ENCODE results near the gene PGP.

Gene PGP

DNA sequence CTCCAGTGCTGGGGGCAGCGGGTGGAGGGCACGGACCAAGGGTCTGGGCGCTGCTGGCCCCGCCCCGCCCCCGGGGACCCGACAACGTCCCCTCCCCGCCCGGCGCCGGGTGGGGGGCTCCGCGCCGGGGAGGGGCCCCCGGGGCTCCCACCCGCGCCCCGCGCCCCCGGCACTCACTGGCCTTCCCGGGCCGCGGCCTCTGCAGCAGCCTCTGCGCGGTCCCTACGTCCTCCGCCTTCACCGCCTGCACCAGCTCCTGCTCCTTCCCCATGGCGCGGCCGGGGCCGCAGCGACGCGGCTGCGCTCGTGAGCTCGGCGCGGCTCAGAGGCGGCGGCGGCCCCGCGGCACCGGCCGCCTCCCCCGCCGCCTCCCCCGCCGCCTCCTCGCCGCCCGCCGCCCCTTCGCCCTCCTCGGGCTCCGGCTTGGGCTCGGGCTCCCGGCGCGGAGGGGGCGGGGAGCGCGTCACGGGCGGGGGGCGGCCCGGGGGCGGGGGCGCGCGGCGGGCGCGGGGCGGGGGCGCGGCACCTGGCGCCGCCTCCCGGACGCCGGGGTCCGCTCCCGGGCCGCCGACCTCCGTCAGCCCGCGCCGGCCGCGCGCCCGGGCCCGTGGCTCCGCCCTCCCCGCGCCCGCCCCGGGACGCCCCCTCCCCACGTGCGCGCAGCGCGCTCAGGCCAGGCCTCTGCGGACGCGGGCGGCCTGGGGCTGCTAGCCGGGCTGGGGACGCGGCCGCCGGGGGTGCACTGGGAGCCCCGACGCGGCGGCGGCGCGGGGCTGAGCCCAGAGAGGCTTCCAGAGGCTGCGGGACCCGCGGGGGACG is 18.3 kb downstream of the PGP start, which contains the start of gene CASKIN1:
Gene CASKIN1, minus strand, starts transcription at position 444 of the 819 bp plus-strand sequence. Its CDS starts 173 bp downstream, at position 271.
- Histone ChIP-seq H3K79me2 (ENCODE audit: insufficient read depth, low read length) (no peaks in the 10 kb centered on the region), H3K36me3 (ENCODE audit: insufficient read depth, low read length) (no peaks in the 10 kb centered on the region), H3F3A (ENCODE audit: insufficient read depth, low read length) (no peaks in the 10 kb centered on the region), H3K4me1 (ENCODE audit: insufficient read depth, low read length, severe bottlenecking) (peaks cover 3% of the 10 kb centered on the region), H3K27ac (ENCODE audit: low read depth, low read length, poor library complexity, severe bottlenecking) (no peak within 1 kb of the TSS), H3K27me3 (ENCODE audit: insufficient read depth, low read length) (peaks cover 31% of the 10 kb centered on the region; the same call in 1 of the 2 replicates), H3K9ac (ENCODE audit: low read length) (no peak within 1 kb of the TSS), H2AFZ (ENCODE audit: low read length) (no peak within 1 kb of the TSS), H3K9me3 (ENCODE audit: low read length) (no peaks in the 10 kb centered on the region), H3K9me2 (ENCODE audit: low read depth, low read length) (no peaks in the 10 kb centered on the region), H3K4me3 (ENCODE audit: low read depth, low read length, poor library complexity, severe bottlenecking) (peak within 1 kb of the TSS; percentile 0), H4K20me1 (ENCODE audit: insufficient read depth, low read length) (no peaks in the 10 kb centered on the region), H3K4me2 (ENCODE audit: low read length) (peak within 1 kb of the TSS; percentile 41)
- no peak for TF ChIP-seq EZH2 (IDR thresholded peaks at IDR 0.05; ENCODE audit: borderline replicate concordance, low read length)
- TF ChIP-seq, protein P1, sequence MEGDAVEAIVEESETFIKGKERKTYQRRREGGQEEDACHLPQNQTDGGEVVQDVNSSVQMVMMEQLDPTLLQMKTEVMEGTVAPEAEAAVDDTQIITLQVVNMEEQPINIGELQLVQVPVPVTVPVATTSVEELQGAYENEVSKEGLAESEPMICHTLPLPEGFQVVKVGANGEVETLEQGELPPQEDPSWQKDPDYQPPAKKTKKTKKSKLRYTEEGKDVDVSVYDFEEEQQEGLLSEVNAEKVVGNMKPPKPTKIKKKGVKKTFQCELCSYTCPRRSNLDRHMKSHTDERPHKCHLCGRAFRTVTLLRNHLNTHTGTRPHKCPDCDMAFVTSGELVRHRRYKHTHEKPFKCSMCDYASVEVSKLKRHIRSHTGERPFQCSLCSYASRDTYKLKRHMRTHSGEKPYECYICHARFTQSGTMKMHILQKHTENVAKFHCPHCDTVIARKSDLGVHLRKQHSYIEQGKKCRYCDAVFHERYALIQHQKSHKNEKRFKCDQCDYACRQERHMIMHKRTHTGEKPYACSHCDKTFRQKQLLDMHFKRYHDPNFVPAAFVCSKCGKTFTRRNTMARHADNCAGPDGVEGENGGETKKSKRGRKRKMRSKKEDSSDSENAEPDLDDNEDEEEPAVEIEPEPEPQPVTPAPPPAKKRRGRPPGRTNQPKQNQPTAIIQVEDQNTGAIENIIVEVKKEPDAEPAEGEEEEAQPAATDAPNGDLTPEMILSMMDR (IDR thresholded peaks at IDR 0.05; ENCODE audit: low read length), result no peak

DNA sequence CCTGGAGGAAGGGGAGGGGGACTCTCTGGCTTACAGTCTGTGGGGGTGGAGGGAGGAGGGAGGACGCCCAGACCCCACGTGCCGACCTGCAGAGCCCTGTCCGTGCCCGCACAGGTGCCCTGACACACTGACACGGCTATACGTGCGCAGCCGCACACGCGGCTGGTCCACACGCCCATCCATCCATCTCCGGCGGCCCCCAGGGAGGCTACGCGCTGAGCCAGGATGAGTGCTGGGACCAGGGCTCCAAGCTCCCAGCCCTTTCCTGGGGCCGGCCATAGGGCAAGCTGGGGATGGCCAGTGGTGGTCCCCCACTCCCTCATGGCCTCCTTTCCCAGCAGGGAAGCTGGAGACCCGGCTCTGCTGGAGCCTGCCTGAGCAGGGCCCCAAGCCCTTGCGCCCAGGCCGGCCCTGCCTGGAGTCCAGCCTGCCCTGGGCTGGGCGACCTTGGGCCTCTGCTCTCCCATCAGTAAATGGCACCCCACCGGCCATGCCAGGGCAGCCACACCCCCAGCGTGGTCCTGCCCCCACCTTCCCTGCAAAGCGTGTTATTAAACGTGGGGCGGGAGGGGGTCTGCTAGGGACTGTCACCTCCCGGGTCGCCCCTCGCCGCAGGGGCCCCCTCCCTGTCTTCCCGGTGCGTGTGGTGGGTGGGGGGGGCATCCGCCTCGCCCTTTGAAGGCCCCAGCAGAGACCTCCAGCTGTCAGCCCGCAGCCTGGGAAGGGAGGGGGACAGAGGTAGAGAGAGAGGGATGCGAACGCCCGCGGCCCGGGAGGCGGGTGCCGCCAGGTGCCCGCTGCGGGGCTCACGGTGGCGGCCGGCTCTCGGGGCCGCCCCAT is 19.1 kb downstream of the PGP start:
- Histone ChIP-seq H3K27ac (ENCODE audit: low read depth, low read length, poor library complexity, severe bottlenecking) (no peak overlapping the region), H3K9me3 (ENCODE audit: low read length) (no peaks in the 10 kb centered on the region), H3F3A (ENCODE audit: insufficient read depth, low read length) (no peaks in the 10 kb centered on the region), H3K79me2 (ENCODE audit: insufficient read depth, low read length) (no peaks in the 10 kb centered on the region), H3K27me3 (ENCODE audit: insufficient read depth, low read length) (peaks cover 26% of the 10 kb centered on the region; the same call in 1 of the 2 replicates), H3K9me2 (ENCODE audit: low read depth, low read length) (no peaks in the 10 kb centered on the region), H3K4me2 (ENCODE audit: low read length) (peak overlapping the region; percentile 41), H3K9ac (ENCODE audit: low read length) (no peak overlapping the region), H3K4me3 (ENCODE audit: low read depth, low read length, poor library complexity, severe bottlenecking) (peak overlapping the region; percentile 0), H4K20me1 (ENCODE audit: insufficient read depth, low read length) (no peaks in the 10 kb centered on the region), H3K4me1 (ENCODE audit: insufficient read depth, low read length, severe bottlenecking) (peaks cover 3% of the 10 kb centered on the region), H2AFZ (ENCODE audit: low read length) (no peak overlapping the region), H3K36me3 (ENCODE audit: insufficient read depth, low read length) (no peaks in the 10 kb centered on the region)
- TF ChIP-seq, protein P1 (IDR thresholded peaks at IDR 0.05; ENCODE audit: low read length), result no peak
- no peak for TF ChIP-seq EZH2 (IDR thresholded peaks at IDR 0.05; ENCODE audit: borderline replicate concordance, low read length)

DNA sequence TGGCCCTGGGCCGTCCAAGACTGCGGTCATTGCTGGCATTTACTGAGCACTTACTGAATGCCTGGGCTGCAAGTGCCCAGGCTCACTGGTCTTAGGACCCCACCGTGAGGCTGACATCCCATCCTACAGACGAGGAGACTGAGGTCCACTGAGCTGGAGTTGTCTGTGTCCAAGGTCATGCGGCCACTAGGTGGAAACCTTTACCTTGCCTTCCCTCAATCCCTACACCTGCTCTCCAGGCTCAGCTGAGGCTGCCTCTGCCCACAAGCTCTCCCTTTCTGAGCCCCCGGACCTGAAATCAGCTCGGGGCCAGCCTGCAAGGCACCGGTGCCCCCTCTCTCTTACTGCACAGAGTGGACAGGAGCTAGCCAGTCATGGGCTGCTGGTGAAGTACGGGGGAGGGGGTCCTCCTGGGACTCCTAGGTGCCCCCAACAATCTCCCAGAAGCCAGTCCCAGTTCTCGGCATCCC is 19.8 kb downstream of the PGP start:
- no peaks in the 10 kb centered on the region for H4K20me1 ChIP-seq (ENCODE audit: insufficient read depth, low read length)
- no peak overlapping the region; the same call in 1 of the 2 replicates for H3K4me2 ChIP-seq (ENCODE audit: low read length)
- H3K79me2 ChIP-seq (ENCODE audit: insufficient read depth, low read length), result no peaks in the 10 kb centered on the region
- H3K4me3 ChIP-seq (ENCODE audit: low read depth, low read length, poor library complexity, severe bottlenecking), result no peak overlapping the region
- TF ChIP-seq, protein P1 (IDR thresholded peaks at IDR 0.05; ENCODE audit: low read length), result peak; percentile 59
- no peak for TF ChIP-seq EZH2 (IDR thresholded peaks at IDR 0.05; ENCODE audit: borderline replicate concordance, low read length)
- no peak overlapping the region for H2AFZ ChIP-seq (ENCODE audit: low read length)
- H3K36me3 ChIP-seq (ENCODE audit: insufficient read depth, low read length), result no peaks in the 10 kb centered on the region
- H3K27ac ChIP-seq (ENCODE audit: low read depth, low read length, poor library complexity, severe bottlenecking), result no peak overlapping the region
- no peaks in the 10 kb centered on the region for H3F3A ChIP-seq (ENCODE audit: insufficient read depth, low read length)
- peaks cover 3% of the 10 kb centered on the region for H3K4me1 ChIP-seq (ENCODE audit: insufficient read depth, low read length, severe bottlenecking)
- no peak overlapping the region for H3K9ac ChIP-seq (ENCODE audit: low read length)
- peaks cover 19% of the 10 kb centered on the region; the same call in 1 of the 2 replicates for H3K27me3 ChIP-seq (ENCODE audit: insufficient read depth, low read length)
- H3K9me3 ChIP-seq (ENCODE audit: low read length), result no peaks in the 10 kb centered on the region
- H3K9me2 ChIP-seq (ENCODE audit: low read depth, low read length), result no peaks in the 10 kb centered on the region
